Type B pancreatic cell (in vitro differentiated cells): ENCODE results near the gene KMT5B. TPM values are rescaled to one million over a fixed set of nuclear protein-coding genes. Genes with fewer than 3 reads are reported as not detected.
"Not testable (repeated sequence)": the region's sequence is repeated elsewhere in the genome, so short reads cannot be mapped to it uniquely, and the experiment has no call there.

Experiments used
- DNase-seq: peaks from one replicate; pipeline ENCODE4 v3.0.0; 2021; ENCODE audit warnings: mixed read lengths; ENCODE audit not compliant: unreplicated experiment; ENCODE audit errors: extremely low spot score
- H3K27ac Mint-ChIP-seq: 2 replicates; pipeline ENCODE4 v1.8.0; 2021; ENCODE audit warnings: mild to moderate bottlenecking, mixed read lengths
- H3K27me3 Mint-ChIP-seq: 2 replicates; pipeline ENCODE4 v1.8.0; 2021; ENCODE audit warnings: mixed read lengths
- H3K36me3 Mint-ChIP-seq: 2 replicates; pipeline ENCODE4 v1.8.0; 2021; ENCODE audit warnings: mixed read lengths
- H3K4me1 Mint-ChIP-seq: one replicate; pipeline ENCODE4 v1.8.0; 2021; ENCODE audit warnings: mixed read lengths; ENCODE audit not compliant: unreplicated experiment
- H3K4me3 Mint-ChIP-seq: 2 replicates; pipeline ENCODE4 v1.8.0; 2021; ENCODE audit warnings: mild to moderate bottlenecking, mixed read lengths
- H3K9me3 Mint-ChIP-seq: 2 replicates; pipeline ENCODE4 v1.8.0; 2021; ENCODE audit warnings: mixed read lengths
- CTCF ChIP-seq: fragments of 200-600 bp; sonication (generic); conservative IDR thresholded peaks from 2 replicates; pipeline ENCODE4 v1.5.0; 2021; ENCODE audit warnings: antibody characterized with exemption, mild to moderate bottlenecking
- total RNA-seq: library from RNA; stranded (reverse); gene quantifications from 2 replicates; pipeline ENCODE4 v1.2.1, GENCODE V29; 2021; ENCODE audit warnings: low replicate concordance

The KMT5B gene
- total RNA-seq, 1 donor from 2014 or later: 54.4 TPM

- no peak overlapping the region for H3K27ac Mint-ChIP-seq
- H3K27me3 Mint-ChIP-seq: no peaks in the 10 kb centered on the region
- peaks cover 13% of the 10 kb centered on the region for H3K4me1 Mint-ChIP-seq
- no peaks in the 10 kb centered on the region for H3K9me3 Mint-ChIP-seq
- no peak for DNase-seq
- TF ChIP-seq CTCF: no peak
- H3K36me3 Mint-ChIP-seq: no peaks in the 10 kb centered on the region
- no peak overlapping the region for H3K4me3 Mint-ChIP-seq
These were observed 41.3 kb upstream of the KMT5B start for GRCh38 chr11:68254421-68254820.

DNA sequence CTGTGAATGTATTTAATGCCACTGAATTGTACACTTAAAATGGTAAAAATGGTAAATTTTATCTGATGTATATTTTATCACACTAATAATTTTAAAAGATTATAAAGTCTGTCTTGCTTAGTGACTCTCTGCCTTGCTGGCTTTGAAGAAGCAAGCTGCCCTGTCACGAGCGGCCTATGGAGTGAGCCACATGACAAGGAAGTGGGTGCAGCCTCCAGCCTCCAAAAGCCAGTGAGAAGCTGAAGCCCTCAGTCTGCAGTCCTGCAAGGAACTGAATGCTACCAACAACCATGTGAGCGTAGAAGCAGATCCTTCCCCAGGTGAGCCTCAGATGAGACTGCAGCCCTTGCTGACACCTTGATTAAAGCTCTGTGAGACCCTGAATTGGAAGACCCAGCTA is 38.7 kb upstream of the KMT5B start:
- no peaks in the 10 kb centered on the region for H3K27me3 Mint-ChIP-seq
- DNase-seq: no peak
- no peaks in the 10 kb centered on the region for H3K9me3 Mint-ChIP-seq
- no peak for TF ChIP-seq CTCF
- H3K4me3 Mint-ChIP-seq: no peak overlapping the region
- peaks cover 8% of the 10 kb centered on the region for H3K4me1 Mint-ChIP-seq
- H3K27ac Mint-ChIP-seq: no peak overlapping the region
- no peaks in the 10 kb centered on the region for H3K36me3 Mint-ChIP-seq

DNA sequence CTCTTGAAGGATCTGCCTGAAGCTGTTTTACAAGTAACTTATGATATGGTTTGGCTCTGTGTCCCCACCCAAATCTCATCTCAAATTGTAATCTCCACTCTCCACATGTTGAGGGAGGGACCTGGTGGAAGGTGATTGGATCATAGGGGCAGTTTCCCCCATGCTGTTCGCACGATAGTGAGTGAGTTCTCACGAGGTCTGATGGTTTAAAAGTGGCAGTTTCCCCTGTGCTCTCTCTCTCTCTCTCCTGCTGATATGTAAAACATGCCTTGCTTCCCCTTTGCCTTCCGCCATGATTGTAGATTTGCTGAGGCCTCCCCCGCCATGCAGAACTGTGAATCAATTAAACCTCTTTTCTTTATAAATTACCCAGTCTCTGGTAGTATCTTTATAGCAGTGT is 31.8 kb upstream of the KMT5B start:
- H3K27ac Mint-ChIP-seq, DNase-seq, H3K9me3 Mint-ChIP-seq, H3K36me3 Mint-ChIP-seq, H3K27me3 Mint-ChIP-seq, H3K4me3 Mint-ChIP-seq, H3K4me1 Mint-ChIP-seq: not testable (repeated sequence)

GRCh38 chr11:68243847-68244246 is 30.8 kb upstream of the KMT5B start:
- DNase-seq, H3K4me1 Mint-ChIP-seq, H3K27me3 Mint-ChIP-seq, H3K36me3 Mint-ChIP-seq, H3K27ac Mint-ChIP-seq, H3K9me3 Mint-ChIP-seq, H3K4me3 Mint-ChIP-seq: not testable (repeated sequence)

DNA sequence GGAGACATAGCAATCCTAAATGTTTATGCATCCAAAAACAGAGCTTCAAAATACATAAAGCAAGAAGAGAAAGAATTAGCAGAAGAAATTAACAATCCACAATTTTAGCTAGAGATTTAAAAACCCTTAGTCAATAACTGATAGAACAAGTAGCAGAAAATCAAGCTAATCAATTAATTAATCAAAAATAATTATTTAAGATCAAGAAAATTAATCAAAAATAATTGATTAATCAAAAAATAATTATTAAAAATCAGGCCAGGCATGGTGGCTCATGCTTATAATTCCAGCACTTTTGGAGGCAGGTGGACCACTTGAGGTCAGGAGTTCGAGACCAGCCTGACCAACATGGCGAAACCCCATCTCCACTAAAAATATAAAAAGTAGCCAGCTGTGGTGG is 29.5 kb upstream of the KMT5B start:
- H3K9me3 Mint-ChIP-seq: no peaks in the 10 kb centered on the region

GRCh38 chr11:68231621-68232020 is 18.5 kb upstream of the KMT5B start:
- TF ChIP-seq CTCF: no peak
- no peak for DNase-seq
- no peak overlapping the region for H3K27ac Mint-ChIP-seq
- peaks cover 6% of the 10 kb centered on the region for H3K9me3 Mint-ChIP-seq
- H3K4me1 Mint-ChIP-seq: no peaks in the 10 kb centered on the region
- peaks cover 3% of the 10 kb centered on the region for H3K27me3 Mint-ChIP-seq
- no peaks in the 10 kb centered on the region for H3K36me3 Mint-ChIP-seq
- H3K4me3 Mint-ChIP-seq: no peak overlapping the region

More for the DNA sequence above, 29.5 kb upstream of the KMT5B start:
- no peak overlapping the region for H3K4me3 Mint-ChIP-seq
- no peaks in the 10 kb centered on the region for H3K27me3 Mint-ChIP-seq
- no peaks in the 10 kb centered on the region for H3K4me1 Mint-ChIP-seq
- H3K36me3 Mint-ChIP-seq: no peaks in the 10 kb centered on the region
- TF ChIP-seq CTCF: no peak
- H3K27ac Mint-ChIP-seq: no peak overlapping the region
- no peak for DNase-seq

- no peak for DNase-seq
- TF ChIP-seq CTCF: no peak
- Mint-ChIP-seq H3K4me1 (no peaks in the 10 kb centered on the region), H3K36me3 (no peaks in the 10 kb centered on the region), H3K9me3 (peaks cover 6% of the 10 kb centered on the region), H3K4me3 (no peak overlapping the region), H3K27ac (no peak overlapping the region), H3K27me3 (peaks cover 6% of the 10 kb centered on the region)
These were observed 16.5 kb upstream of the KMT5B start for GRCh38 chr11:68229601-68230000.
